ENCODE results near the gene INSRR. TPM values are rescaled to one million over a fixed set of nuclear protein-coding genes. Genes with fewer than 3 reads are reported as not detected.

Gene INSRR
- total RNA-seq, 1 donor from 2014 or later = not detected

GRCh38 chr1:156883919-156884318 is 25.0 kb upstream of the INSRR start:
- Mint-ChIP-seq H3K27me3 (peaks cover 74% of the 10 kb centered on the region), H3K4me3 (ENCODE audit: low read depth) (no peak overlapping the region), H3K4me1 (ENCODE audit: low read depth) (no peaks in the 10 kb centered on the region), H3K9me3 (ENCODE audit: low read depth) (no peaks in the 10 kb centered on the region), H3K36me3 (ENCODE audit: insufficient read depth) (no peaks in the 10 kb centered on the region), H3K27ac (no peak overlapping the region)
- DNase-seq (ENCODE audit: low spot score, unreplicated experiment) = no peak
- no peak for TF ChIP-seq CTCF (IDR thresholded peaks at IDR 0.05; ENCODE audit: unreplicated experiment)

- TF ChIP-seq CTCF (IDR thresholded peaks at IDR 0.05; ENCODE audit: unreplicated experiment) = no peak
- Mint-ChIP-seq H3K27ac (no peak overlapping the region), H3K9me3 (ENCODE audit: low read depth) (no peaks in the 10 kb centered on the region), H3K36me3 (ENCODE audit: insufficient read depth) (no peaks in the 10 kb centered on the region), H3K4me1 (ENCODE audit: low read depth) (no peaks in the 10 kb centered on the region), H3K27me3 (peaks cover 84% of the 10 kb centered on the region), H3K4me3 (ENCODE audit: low read depth) (no peak overlapping the region)
- no peak for DNase-seq (ENCODE audit: low spot score, unreplicated experiment)
Observed at GRCh38 chr1:156882543-156882942, 23.6 kb upstream of the INSRR start.

GRCh38 chr1:156881663-156882062 is 22.7 kb upstream of the INSRR start:
- H3K9me3 Mint-ChIP-seq (ENCODE audit: low read depth) = no peaks in the 10 kb centered on the region
- H3K4me1 Mint-ChIP-seq (ENCODE audit: low read depth) = no peaks in the 10 kb centered on the region
- H3K36me3 Mint-ChIP-seq (ENCODE audit: insufficient read depth) = no peaks in the 10 kb centered on the region
- peaks cover 83% of the 10 kb centered on the region for H3K27me3 Mint-ChIP-seq
- DNase-seq (ENCODE audit: low spot score, unreplicated experiment) = no peak
- no peak for TF ChIP-seq CTCF (IDR thresholded peaks at IDR 0.05; ENCODE audit: unreplicated experiment)
- H3K4me3 Mint-ChIP-seq (ENCODE audit: low read depth) = no peak overlapping the region
- no peak overlapping the region for H3K27ac Mint-ChIP-seq

GRCh38 chr1:156881101-156881500 is 22.2 kb upstream of the INSRR start:
- H3K27ac Mint-ChIP-seq = peak overlapping the region; percentile 58

GRCh38 chr1:156880473-156880872 is 21.6 kb upstream of the INSRR start:
- no peak for TF ChIP-seq CTCF (IDR thresholded peaks at IDR 0.05; ENCODE audit: unreplicated experiment)
- H3K9me3 Mint-ChIP-seq (ENCODE audit: low read depth) = no peaks in the 10 kb centered on the region
- no peak for DNase-seq (ENCODE audit: low spot score, unreplicated experiment)
- H3K27me3 Mint-ChIP-seq = peaks cover 82% of the 10 kb centered on the region
- no peak overlapping the region for H3K4me3 Mint-ChIP-seq (ENCODE audit: low read depth)
- no peaks in the 10 kb centered on the region for H3K4me1 Mint-ChIP-seq (ENCODE audit: low read depth)
- no peak overlapping the region for H3K27ac Mint-ChIP-seq
- no peaks in the 10 kb centered on the region for H3K36me3 Mint-ChIP-seq (ENCODE audit: insufficient read depth)

More at GRCh38 chr1:156881101-156881500, 22.2 kb upstream of the INSRR start:
- peaks cover 83% of the 10 kb centered on the region for H3K27me3 Mint-ChIP-seq
- H3K9me3 Mint-ChIP-seq (ENCODE audit: low read depth) = no peaks in the 10 kb centered on the region
- no peaks in the 10 kb centered on the region for H3K4me1 Mint-ChIP-seq (ENCODE audit: low read depth)
- H3K36me3 Mint-ChIP-seq (ENCODE audit: insufficient read depth) = no peaks in the 10 kb centered on the region
- no peak for DNase-seq (ENCODE audit: low spot score, unreplicated experiment)
- no peak overlapping the region for H3K4me3 Mint-ChIP-seq (ENCODE audit: low read depth)
- no peak for TF ChIP-seq CTCF (IDR thresholded peaks at IDR 0.05; ENCODE audit: unreplicated experiment)
